Islet precursor cell (in vitro differentiated cells): ENCODE measurements around the gene B4GALT5.
"Not testable (repeated sequence)": the region's sequence is repeated elsewhere in the genome, so short reads cannot be mapped to it uniquely, and the experiment has no call there.

Experiments
- DNase-seq: peaks from one replicate; pipeline ENCODE4 v3.0.0-alpha.2; 2018

B4GALT5 gene

DNA sequence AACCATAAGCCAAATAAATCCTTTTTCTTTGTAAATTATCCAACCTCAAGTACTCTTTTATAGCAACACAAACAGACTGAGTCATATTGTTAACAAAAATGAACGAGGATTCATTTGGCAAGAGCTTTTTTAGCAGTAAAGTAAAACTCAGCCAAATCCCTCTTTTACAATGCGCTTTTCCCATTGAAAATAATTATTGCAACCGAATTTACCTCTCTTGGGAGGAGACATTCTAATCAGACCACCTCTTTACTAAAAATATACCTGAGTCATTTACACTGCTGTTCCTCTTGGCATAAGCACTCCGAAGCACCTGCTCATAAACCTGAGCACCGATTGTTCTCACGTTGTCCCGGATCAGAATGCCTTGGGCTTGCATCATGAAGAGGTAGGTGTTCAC, 57.4 kb downstream of the B4GALT5 start:
- no peak for DNase-seq

DNA sequence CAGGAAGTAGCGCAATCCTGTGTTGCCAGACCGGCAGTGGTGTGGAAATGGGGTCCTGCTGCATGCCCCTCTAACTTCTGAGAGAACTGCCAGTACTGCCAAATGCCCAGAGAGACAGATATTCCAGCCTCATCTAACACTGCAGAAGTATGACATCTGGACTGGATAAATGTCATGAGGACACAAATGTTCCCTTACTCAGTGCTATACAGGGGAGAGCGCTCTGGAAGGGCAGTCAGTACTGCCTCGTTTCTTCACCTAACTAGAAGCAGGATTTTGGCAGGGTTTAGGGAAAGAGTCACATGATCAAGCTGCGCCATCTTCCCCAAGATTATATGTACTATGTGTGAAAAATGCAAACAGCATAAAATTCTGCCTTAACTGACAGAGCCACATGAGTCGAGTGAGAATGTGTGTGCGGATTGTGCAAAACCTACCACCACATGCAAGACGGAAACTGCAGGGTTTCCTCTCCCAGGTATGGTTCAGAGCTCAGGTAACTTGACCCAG, 59.7 kb downstream of the B4GALT5 start:
- no peak for DNase-seq

DNA sequence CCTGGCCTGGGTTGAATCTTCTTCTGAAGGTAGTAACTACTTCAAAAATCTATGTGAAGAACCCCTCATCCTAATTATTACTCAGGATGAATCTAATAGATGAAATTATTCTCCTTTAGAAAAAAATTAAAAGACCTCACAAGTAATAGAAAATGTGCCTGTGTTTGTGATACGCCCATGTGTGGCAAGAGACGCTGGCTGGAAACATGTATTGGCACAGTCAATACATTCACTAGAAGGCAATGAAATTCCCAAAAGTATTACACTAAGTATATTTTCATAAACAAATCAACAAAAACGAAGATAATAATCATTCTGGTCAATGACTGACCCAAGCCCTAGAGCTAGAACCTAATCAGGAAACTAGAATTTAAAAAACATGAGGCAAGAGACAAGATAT, 64.0 kb downstream of the B4GALT5 start:
- DNase-seq = no peak

DNA sequence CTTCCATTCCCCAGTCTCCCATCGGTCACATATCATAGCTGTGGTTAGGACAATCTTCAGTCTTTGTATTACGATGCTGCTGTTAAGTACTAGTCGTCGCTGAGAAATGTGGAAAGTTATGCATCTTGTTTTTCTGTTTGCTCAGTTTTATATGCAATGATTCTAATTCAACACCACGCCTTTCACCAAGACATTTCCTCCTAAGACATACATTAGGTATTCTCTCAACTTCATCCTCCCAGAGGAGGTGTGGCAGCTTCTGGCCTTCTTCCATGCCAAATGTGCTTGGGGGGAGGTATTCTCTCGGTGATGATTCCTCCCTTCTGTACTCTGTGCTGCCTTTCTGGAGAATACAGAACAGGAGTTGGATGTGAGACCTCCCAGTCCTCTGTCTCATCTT, 66.1 kb downstream of the B4GALT5 start:
- no peak for DNase-seq

DNA sequence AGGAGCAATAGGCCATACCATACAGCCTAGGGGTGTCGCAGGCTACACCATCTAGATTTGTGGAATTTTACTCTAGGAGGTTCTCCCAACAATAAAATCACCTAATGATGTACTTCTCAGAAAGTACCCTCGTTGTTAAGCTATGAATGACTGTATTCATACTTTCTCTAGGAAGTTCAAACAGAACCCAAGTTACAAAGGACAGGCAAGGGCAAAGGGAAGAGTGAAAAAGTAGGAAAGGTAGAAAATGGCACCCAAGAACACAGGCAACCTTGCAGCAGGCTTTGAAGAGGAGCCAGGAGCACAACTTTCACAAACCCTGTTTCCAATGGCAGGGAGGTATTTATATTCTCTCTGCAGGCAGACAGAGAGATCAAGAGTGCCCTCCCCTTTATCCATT, 67.2 kb downstream of the B4GALT5 start:
- no peak for DNase-seq

DNA sequence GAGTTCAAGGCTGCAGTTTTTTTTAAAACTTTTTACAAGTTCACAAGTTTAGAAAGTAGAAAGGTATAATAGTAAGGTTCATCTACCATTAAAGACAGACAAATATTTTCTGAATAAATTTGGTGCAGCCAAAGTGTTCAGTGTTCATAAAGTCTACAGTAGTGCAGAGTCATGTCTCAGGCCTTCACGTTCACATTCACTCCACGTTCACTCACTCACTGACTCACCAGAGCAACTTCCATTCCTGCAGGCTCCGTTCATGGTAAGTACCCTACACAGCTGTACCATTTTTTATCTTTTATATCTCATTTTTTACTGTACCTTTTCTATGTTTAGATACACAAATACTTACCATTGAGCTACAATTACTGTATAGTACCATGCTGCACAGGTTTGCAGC, 67.6 kb downstream of the B4GALT5 start:
- DNase-seq = no peak

DNA sequence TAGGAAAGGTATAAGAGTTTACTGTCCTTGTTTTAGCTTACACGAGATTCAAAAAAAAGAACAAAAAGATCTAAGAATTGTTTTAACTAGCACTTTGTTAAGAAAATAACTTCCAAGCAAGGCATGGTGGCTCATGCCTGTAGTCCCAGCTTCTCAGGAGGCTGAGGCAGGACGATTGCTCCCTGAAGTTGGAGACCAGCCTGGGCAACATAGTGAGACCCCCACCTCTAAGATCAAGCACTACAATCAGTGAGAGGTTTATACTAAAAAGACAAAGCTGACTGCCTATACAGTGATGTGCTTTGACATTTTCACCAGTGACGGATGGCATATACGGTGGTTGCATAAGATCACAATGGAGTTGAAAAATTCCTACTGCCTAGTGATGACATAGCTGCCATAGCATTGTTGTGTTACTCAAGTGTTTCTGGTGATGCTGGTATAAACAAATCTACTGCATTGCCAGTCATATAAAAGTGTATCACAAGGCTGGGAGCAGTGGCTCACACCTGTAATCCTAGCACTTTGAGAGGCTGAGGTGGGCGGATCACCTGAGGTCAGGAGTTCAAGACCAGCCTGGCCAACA, 68.6 kb downstream of the B4GALT5 start:
- DNase-seq = no peak

DNA sequence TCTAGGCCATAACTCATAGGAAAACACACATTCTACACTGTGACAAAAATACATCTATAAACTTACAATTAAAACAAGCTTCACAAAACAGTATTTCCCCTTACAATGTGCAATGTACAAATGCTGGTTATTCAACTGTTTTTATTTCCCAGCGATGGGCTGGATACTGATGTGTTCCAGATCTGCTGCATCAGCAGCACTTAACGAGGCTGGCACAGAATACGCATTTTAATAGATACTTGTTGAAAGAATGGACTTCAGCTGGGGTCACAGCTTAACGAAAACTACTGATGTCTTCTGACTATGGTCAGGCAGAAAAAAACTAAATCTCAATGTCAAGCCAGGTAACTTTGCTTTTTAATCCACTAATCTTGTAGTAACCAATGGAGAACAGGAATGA, 70.9 kb downstream of the B4GALT5 start:
- DNase-seq = no peak

DNA sequence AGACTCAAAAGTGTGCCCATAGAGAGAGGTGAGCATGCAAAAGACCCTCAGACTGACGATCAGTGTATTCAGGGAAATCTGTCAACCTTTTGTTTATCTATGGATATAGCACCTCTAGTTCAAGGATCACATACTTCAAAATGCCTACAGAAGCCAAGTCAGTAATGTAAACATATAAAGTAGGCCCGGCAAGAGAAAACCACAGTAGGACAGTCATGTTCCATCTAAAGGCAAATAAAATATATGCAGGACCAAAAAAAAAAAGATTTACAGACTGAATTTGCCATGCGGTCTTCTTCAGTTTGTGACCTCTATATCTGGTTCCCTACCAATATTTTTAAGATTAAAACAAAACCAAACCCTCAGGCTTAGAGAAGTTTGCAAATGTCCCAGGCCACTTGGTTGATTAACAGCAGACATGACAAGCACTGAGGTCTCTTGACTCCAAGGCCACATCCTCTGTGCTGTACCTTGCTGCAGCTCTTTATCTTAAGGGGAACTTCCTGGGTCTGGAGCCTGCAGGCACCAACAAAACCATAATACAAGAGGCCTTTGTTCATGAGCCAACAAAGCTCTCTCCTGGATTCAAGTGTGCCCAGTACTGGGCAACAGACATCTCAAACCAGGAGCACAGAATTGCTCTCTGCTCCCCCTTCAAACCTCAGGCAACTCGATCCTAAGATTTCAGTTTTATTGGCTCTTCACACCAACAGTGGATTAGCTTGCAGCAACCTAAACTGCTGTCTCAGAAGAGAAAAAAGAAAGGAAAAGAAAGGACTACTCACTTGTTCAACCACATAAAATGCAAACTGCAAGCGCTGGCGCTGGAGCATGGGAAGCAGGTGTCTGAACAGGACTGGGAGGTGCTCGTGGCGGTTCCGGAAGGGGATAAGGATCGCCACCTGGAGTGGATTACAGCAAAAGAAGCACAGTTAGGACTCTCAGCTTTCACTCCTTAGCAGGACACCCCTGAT, 71.7 kb downstream of the B4GALT5 start:
- DNase-seq = peak; percentile 78

DNA sequence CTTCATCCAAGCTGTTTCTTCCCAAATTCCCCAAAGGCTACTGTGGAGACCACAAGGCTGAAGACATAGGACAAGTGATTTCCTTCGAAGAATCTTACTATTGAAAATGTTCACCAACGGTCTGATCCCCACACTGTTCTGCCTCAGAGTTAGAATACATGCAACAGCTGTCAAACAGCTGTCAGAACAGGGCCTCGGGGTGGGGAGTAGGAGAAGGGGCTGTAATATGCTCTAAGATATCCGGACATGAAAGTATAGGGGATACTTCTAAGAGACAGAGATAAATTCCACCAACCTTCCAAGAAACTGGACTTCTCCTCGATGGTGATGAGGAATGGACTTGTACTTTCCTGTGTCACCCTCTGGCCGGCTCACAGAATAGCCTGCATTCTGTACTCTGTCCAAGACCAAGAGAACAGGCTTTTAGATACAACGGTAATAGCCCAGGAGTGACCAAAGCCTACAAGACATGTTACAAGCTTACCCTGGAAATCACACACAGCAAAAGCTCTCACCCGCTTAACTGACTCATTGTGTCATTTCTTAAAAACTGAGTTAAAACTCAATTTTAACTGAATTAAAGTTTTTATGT, 76.5 kb downstream of the B4GALT5 start:
- DNase-seq = no peak

DNA sequence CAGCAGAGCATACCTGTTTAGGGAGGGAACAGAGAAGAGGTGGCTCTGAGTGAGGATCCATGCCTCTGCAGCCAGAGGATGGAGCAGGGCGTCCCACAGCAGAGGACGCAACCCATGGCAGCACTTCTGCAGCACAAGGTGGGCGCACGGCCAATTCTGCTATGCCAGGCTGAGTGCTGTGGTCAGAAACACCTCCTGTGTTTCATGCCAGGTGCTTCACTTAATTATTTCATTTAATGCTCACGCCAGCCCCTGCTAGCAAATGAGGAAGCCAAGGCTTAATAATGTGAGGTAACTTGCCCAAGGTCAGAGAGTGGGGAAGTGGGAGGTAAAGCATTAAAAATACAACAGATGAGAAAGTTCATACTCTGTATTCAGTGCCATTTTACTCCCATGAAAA, 77.2 kb downstream of the B4GALT5 start:
- DNase-seq = no peak

DNA sequence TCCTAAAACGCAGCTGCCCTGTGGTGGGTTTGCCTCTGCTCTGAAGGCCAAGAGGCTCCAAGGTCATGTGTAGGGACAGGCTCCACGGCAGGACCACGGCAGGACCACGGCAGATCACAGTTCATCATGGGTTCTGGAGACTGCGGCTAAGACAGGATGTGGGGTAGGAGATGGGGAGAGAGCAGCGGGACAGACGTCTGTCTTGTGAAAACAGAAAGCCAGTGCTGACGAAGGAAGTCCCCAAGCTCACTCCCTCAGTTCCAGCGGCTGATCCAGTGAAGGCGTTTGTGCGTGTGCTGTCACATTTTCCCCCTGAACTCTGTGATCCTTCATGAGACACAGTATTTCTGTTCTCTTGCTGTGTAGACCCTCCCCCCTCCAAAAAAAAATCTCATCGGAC, 77.8 kb downstream of the B4GALT5 start:
- DNase-seq = no peak

DNA sequence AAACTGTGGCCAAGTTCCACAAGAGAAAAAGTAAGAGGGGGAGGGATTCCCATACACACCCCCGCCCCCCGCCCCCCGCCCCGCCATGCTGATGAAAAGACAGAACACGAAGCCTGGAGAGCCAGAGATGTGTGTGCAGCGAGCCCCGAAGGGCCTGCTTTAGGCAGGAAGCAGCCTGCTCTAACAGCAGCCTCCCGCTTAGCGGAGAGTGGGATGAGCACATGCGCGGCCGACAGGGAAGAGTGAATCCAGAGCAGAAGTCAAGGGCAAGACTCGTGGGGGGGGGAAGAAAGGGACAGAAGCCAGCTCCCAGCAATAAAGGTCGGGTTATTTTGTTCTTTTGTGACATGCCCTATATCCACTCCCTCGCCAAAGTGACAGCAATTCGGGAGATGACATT, 78.5 kb downstream of the B4GALT5 start:
- no peak for DNase-seq

DNA sequence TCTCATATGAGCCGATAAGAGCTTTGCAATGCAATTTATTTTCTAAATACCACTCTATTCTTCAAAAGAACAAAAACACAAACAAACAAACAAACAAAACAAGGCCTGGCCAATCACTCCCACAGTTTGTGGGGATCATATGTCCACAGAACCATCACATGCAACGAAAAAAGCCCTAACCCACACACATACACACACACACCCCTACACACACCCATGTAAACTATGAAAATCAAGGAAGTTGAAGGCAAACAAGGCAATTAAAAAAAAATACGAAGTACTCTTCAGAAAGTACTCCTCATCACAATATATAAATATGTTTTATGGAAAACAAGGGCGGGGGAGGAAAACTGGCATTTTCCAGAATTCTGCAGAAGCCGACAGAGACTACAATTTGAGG, 79.6 kb downstream of the B4GALT5 start:
- no peak for DNase-seq

DNA sequence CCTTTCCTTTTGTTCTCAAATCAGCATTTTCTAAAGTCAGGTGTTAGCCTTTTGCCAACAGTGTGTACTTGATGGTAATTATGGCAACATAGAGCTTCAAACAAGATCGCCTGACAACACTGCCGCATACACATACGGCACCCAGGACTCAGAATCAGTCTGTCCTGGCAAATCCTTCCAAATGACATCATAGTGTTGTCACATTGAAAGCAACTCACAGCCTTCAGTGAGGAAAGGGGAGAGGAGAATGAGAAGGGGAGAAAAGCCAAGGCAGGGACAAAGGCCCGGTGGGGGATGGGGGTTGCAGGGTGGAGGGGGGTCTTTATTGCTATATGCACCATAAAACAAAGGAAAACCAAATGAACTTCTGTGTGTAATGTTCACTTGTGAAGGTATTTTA, 80.0 kb downstream of the B4GALT5 start:
- no peak for DNase-seq

DNA sequence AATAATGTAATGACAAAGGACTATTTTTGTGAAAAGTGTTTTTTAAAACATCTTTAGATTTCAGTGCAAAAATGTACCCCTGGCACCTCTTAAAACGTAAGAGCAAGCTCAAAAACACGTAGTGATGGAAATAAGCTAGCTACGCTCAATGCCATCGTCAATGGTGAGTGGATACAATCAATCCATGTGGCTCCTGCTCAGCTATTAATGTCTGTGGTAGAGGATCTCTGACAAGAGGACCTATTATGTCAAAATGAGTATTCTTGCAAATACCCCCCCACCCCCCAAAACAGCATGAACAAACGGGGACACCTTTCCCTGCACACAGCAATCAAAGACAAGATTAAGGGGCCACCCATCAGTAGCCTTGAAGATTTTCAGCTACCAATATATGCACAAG, 80.7 kb downstream of the B4GALT5 start:
- no peak for DNase-seq

DNA sequence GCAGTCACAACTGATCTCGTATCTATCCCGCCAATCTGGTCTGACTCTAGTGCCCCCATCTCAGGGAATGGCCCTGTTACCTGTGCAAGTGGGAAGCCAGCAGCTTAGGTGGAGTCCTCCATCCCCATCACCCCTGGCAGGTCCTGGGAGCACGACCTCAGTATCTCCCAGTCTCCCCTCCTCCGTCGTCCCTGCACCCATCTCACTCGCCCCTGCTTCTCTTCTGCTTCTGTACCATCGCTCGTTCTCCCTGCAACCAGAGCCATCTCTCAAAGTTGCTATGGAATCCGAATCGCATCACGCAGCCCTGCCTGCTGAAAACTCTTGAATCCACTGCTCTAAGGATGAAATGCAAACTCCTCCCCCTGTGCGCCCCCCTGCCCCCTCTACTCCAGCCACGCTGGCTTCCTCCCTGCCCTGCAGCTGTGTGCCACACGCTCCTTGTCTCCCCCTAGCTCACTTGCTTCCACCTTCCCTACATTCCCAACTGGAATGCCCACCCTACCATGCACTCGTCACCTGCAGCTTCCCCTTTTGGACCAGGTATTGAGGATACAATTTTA, 81.7 kb downstream of the B4GALT5 start:
- DNase-seq = no peak

DNA sequence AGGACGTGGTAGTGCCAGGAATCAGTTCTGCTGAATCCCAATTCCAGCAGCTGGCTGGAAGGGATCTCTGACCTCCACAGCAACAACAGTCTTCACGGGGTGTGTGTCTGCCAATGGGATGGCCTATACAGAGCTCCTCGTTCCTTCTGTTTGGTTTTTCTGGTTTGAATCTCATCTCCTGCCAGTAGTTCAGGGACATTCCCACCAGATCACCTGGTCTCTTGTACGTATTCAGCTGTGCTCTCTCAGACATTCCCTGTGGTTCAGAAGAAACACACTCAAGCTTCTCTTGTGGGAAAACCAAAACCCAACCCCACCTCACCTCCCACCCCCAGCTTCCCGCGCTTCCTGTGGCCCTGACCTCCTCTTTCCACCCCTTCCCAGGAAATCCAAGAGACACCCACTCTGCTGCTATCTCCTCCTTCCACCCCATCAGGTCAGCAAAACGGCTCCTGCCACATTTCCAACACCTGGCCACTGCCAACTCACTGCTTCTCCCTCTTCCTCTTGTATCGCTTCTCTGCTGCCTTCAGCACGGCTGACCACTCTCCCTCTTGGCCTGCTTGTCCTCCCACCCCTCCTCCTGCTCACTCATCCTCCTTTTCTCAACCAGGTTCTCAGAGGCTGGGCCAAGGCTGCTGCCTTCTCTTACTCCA, 82.5 kb downstream of the B4GALT5 start:
- DNase-seq = no peak

DNA sequence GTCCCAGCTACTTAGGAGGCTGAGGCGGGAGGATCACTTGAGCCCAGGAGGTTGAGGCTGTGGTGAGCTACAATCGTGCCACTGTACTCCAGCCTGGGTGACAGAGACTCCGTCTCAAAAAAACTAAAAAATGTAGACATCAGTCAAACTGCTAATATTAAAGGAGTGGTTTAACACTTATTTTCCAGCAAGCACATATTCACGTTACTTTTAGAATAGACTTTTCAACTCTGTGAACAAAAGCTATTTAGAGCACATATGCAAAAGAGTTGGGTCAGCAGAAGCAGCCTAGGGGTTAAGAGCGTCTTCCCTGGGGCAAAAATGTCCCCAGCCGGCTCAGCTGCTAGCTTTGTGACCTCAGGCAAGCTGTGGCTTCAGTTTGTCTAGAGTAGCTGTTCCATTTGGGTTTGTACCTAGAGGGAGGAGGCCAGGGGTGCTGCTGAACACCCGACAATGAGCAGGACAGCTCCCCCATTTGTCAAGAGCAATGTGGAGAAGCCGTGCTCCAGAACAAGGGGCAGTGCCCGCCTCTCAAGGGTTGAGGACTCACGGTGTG, 83.2 kb downstream of the B4GALT5 start:
- no peak for DNase-seq

DNA sequence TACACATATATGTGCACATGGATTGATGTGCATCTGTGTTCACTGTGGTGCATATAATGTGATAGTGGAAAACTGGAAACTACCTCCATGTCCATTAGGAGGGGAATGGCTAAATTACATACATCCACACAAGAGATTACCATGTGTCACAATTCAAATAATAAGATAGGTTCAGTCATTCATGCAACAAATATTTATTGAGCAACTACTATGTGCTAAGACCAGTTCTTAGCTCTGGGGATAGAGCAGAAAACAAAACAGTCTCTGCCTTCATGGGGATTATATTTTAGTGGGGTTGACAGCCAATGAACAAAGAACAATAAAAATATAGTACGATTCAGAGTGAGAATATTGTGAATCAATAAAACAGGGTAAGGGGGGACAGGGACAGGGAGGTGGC, 84.1 kb downstream of the B4GALT5 start:
- DNase-seq = no peak

DNA sequence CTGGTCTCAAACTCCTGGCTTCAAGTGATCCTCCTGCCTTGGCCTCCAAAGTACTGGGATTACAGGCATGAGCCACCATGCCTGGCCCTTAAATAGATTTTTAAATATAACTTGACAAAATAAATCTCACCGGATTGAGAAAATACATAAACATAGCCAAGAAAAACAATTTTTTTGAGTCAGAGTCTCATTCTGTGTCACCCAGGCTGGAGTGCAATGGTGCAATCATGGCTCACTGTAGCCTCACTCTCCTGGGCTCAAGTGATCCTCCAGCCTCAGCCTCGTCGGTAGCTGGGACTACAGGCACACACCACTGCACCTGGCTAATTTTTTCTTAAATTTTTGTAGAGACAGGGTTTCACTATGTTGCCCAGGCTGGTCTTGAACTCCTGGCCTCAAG, 85.4 kb downstream of the B4GALT5 start:
- not testable (repeated sequence) for DNase-seq

DNA sequence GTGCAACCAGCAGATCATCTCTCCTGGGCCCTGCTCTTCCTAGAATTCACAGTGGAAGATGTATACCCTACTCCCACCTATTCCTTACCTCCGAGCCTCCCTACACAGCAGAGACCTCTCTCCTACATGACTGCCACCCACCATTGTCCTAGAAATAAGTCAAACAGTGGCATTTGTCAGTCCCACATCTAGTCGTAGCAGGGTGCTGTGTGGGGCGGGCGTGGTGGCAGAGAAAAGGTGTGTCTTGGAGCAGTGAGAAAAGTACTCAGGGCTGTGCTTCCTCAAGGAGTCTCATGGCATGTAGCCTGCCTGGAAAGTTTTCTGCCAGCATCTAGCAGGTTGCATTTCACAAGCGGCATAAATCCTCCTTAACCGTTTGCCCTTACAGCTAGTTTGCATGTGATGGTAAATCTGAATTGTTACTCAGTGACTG, 86.3 kb downstream of the B4GALT5 start:
- no peak for DNase-seq

DNA sequence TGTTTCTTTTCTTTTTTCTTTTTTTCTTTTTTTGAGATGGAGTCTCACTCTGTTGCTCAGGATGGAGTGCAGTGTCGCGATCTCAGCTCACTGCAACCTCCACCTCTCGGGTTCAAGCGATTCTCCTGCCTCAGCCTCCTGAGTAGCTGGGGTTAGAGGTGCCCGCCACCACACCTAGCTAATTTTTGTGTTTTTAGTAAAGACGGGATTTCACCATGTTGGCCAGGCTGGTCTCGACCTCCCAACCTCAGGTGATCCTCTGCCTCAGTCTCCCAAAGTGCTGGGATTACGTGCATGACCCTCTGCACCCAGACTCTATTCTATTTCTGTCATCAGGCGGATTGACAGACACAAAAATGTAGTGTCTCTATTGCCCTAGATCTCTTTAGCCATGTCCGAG, 88.7 kb downstream of the B4GALT5 start:
- not testable (repeated sequence) for DNase-seq
